Measurements from ENCODE around the gene PSD2.

DNA sequence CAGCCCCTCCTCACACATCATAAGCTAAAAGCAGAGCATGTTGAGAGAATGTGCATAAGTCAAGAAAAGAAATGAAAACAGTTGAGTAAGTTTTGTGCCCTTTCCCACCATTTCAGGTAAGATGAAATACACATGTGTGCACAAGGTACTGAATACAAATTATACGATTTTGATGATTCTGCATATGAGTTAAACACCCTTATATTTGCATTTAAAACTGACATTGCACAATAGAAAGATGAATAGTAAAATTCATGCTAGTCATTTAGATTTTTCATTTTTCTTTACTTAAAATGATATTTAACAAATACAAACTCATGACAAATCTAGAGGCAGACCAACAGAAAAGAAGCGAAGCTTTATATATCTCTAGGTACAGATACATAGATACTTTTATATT is 24.9 kb upstream of the PSD2 start:
- TF ChIP-seq POLR2A (IDR thresholded peaks at IDR 0.05; ENCODE audit: low read length) (no peak), GATA1 (IDR thresholded peaks at IDR 0.05; ENCODE audit: low read depth, low read length) (no peak)

Measured in erythroblast (primary cell).